ENCODE results near the gene ATL2. TPM values are rescaled to one million over a fixed set of nuclear protein-coding genes. Genes with fewer than 3 reads are reported as not detected.

ATL2 gene
- total RNA-seq, 4 donors from 2014 or later, result 147 to 220 (median 187) TPM

GRCh38 chr2:38265461-38265860, 111.6 kb downstream of the ATL2 start:
- no peak overlapping the region for H3K4me3 ChIP-seq (ENCODE audit: low read depth, poor library complexity, severe bottlenecking)
- intact Hi-C loops (cut with DNase I; ENCODE audit: low total_unique reads), result no loop called here
- 67 to 77% methylated on average over 3 of the region's 3 CpGs for WGBS, 2 donors
- TF ChIP-seq POLR2A (IDR thresholded peaks at IDR 0.05) (no peak), CTCF (IDR thresholded peaks at IDR 0.05) (no peak)
- DNase-seq (ENCODE audit: low spot score in 2 of 2), result no peak

- intact Hi-C loops (cut with DNase I; ENCODE audit: low total_unique reads), result no loop called here
- TF ChIP-seq POLR2A (IDR thresholded peaks at IDR 0.05) (no peak), CTCF (IDR thresholded peaks at IDR 0.05) (no peak)
These were observed 112.5 kb downstream of the ATL2 start for GRCh38 chr2:38264396-38265221.

GRCh38 chr2:38263293-38263692, 113.8 kb downstream of the ATL2 start:
- WGBS, 2 donors, result 91 to 96% methylated on average over 6 of the region's 6 CpGs
- TF ChIP-seq POLR2A (IDR thresholded peaks at IDR 0.05), result no peak
- no peak for TF ChIP-seq CTCF (IDR thresholded peaks at IDR 0.05)
- no peak overlapping the region for H3K4me3 ChIP-seq (ENCODE audit: low read depth, poor library complexity, severe bottlenecking)
- intact Hi-C loops (cut with DNase I; ENCODE audit: low total_unique reads), result no loop called here
- DNase-seq (ENCODE audit: low spot score in 2 of 2), result no peak

More at GRCh38 chr2:38264396-38265221, 112.5 kb downstream of the ATL2 start:
- 80 to 86% methylated on average over 4 of the region's 4 CpGs for WGBS, 2 donors
- H3K4me3 ChIP-seq (ENCODE audit: low read depth, poor library complexity, severe bottlenecking), result no peak overlapping the region
- no peak for DNase-seq (ENCODE audit: low spot score in 2 of 2)

GRCh38 chr2:38262069-38262871, 114.8 kb downstream of the ATL2 start:
- intact Hi-C loops (cut with DNase I; ENCODE audit: low total_unique reads), result no loop called here
- no peak for DNase-seq (ENCODE audit: low spot score in 2 of 2)
- TF ChIP-seq POLR2A (IDR thresholded peaks at IDR 0.05), result no peak
- no peak overlapping the region for H3K4me3 ChIP-seq (ENCODE audit: low read depth, poor library complexity, severe bottlenecking)
- 91 to 93% methylated on average over 14 of the region's 14 CpGs for WGBS, 2 donors

- WGBS, 2 donors, result 90% methylated on average over 10 of the region's 10 CpGs
- intact Hi-C loops (cut with DNase I; ENCODE audit: low total_unique reads), result no loop called here
- H3K4me3 ChIP-seq (ENCODE audit: low read depth, poor library complexity, severe bottlenecking), result no peak overlapping the region
- no peak for DNase-seq (ENCODE audit: low spot score in 2 of 2)
- TF ChIP-seq POLR2A (IDR thresholded peaks at IDR 0.05) (no peak), CTCF (IDR thresholded peaks at IDR 0.05) (no peak)
These were observed 115.5 kb downstream of the ATL2 start for GRCh38 chr2:38261569-38262068.

- intact Hi-C loops (cut with DNase I; ENCODE audit: low total_unique reads), result no loop called here
- WGBS, 2 donors, result 76 to 82% methylated on average over 2 of the region's 2 CpGs
- H3K4me3 ChIP-seq (ENCODE audit: low read depth, poor library complexity, severe bottlenecking), result no peak overlapping the region
- no peak for TF ChIP-seq POLR2A (IDR thresholded peaks at IDR 0.05)
- DNase-seq (ENCODE audit: low spot score in 2 of 2), result no peak
These were observed 116.1 kb downstream of the ATL2 start for GRCh38 chr2:38260972-38261371.
